ENCODE results near the gene GLIS1.

Gene GLIS1

GRCh38 chr1:53580739-53581475, 158.1 kb downstream of the GLIS1 start:
- no peak for DNase-seq (ENCODE audit: low read depth, low spot score)

GRCh38 chr1:53580009-53580400, 159.0 kb downstream of the GLIS1 start:
- H3K4me3 ChIP-seq (ENCODE audit: low read length) = no peak overlapping the region
- no peak for DNase-seq (ENCODE audit: low read depth, low spot score)

More at GRCh38 chr1:53580739-53581475, 158.1 kb downstream of the GLIS1 start:
- no peak overlapping the region for H3K4me3 ChIP-seq (ENCODE audit: low read length)

- DNase-seq (ENCODE audit: low read depth, low spot score) = no peak
- H3K4me3 ChIP-seq (ENCODE audit: low read length) = no peak overlapping the region
Observed at GRCh38 chr1:53579221-53580008, 159.5 kb downstream of the GLIS1 start.

GRCh38 chr1:53578358-53578757, 160.6 kb downstream of the GLIS1 start:
- DNase-seq (ENCODE audit: low read depth, low spot score) = no peak
- no peak overlapping the region for H3K4me3 ChIP-seq (ENCODE audit: low read length)

GRCh38 chr1:53577761-53578100, 161.2 kb downstream of the GLIS1 start:
- H3K4me3 ChIP-seq (ENCODE audit: low read length) = no peak overlapping the region
- DNase-seq (ENCODE audit: low read depth, low spot score) = no peak

GRCh38 chr1:53576866-53577760, 161.9 kb downstream of the GLIS1 start:
- DNase-seq (ENCODE audit: low read depth, low spot score) = no peak
- no peak overlapping the region for H3K4me3 ChIP-seq (ENCODE audit: low read length)

GRCh38 chr1:53576381-53576801, 162.6 kb downstream of the GLIS1 start:
- no peak overlapping the region for H3K4me3 ChIP-seq (ENCODE audit: low read length)
- DNase-seq (ENCODE audit: low read depth, low spot score) = no peak

GRCh38 chr1:53575955-53576320, 163.0 kb downstream of the GLIS1 start:
- no peak for DNase-seq (ENCODE audit: low read depth, low spot score)
- no peak overlapping the region for H3K4me3 ChIP-seq (ENCODE audit: low read length)

- no peak for DNase-seq (ENCODE audit: low read depth, low spot score)
- no peak overlapping the region for H3K4me3 ChIP-seq (ENCODE audit: low read length)
Observed at GRCh38 chr1:53575141-53575954, 163.6 kb downstream of the GLIS1 start.

- no peak overlapping the region for H3K4me3 ChIP-seq (ENCODE audit: low read length)
- DNase-seq (ENCODE audit: low read depth, low spot score) = no peak
Observed at GRCh38 chr1:53574621-53575020, 164.3 kb downstream of the GLIS1 start.

GRCh38 chr1:53573931-53574330, 165.0 kb downstream of the GLIS1 start:
- H3K4me3 ChIP-seq (ENCODE audit: low read length) = no peak overlapping the region
- DNase-seq (ENCODE audit: low read depth, low spot score) = no peak

GRCh38 chr1:53573522-53573921, 165.4 kb downstream of the GLIS1 start:
- no peak for DNase-seq (ENCODE audit: low read depth, low spot score)
- H3K4me3 ChIP-seq (ENCODE audit: low read length) = no peak overlapping the region

GRCh38 chr1:53572815-53573173, 166.2 kb downstream of the GLIS1 start:
- no peak overlapping the region for H3K4me3 ChIP-seq (ENCODE audit: low read length)
- DNase-seq (ENCODE audit: low read depth, low spot score) = no peak

- no peak overlapping the region for H3K4me3 ChIP-seq (ENCODE audit: low read length)
- no peak for DNase-seq (ENCODE audit: low read depth, low spot score)
Observed at GRCh38 chr1:53572065-53572814, 166.7 kb downstream of the GLIS1 start.

GRCh38 chr1:53568540-53568939, 170.4 kb downstream of the GLIS1 start:
- no peak overlapping the region for H3K4me3 ChIP-seq (ENCODE audit: low read length)
- DNase-seq (ENCODE audit: low read depth, low spot score) = no peak

GRCh38 chr1:53567851-53568250, 171.1 kb downstream of the GLIS1 start:
- no peak overlapping the region for H3K4me3 ChIP-seq (ENCODE audit: low read length)
- DNase-seq (ENCODE audit: low read depth, low spot score) = no peak

- DNase-seq (ENCODE audit: low read depth, low spot score) = no peak
- no peak overlapping the region for H3K4me3 ChIP-seq (ENCODE audit: low read length)
Observed at GRCh38 chr1:53567450-53567849, 171.5 kb downstream of the GLIS1 start.

- peak; percentile 43 for DNase-seq (ENCODE audit: low read depth, low spot score)
- H3K4me3 ChIP-seq (ENCODE audit: low read length) = no peak overlapping the region
Observed at GRCh38 chr1:53563611-53564010, 175.4 kb downstream of the GLIS1 start.

All from Jurkat, Clone E6-1 (cell line).